ENCODE results near the gene FLRT2.

FLRT2 gene

GRCh38 chr14:85601690-85602089 is 71.7 kb downstream of the FLRT2 start:
- Histone ChIP-seq H3K9me3 (ENCODE audit: control insufficient read depth, insufficient read depth, low read length) (no peaks in the 10 kb centered on the region), H3K4me1 (ENCODE audit: control insufficient read depth, insufficient read depth, low read length) (peaks cover 5% of the 10 kb centered on the region), H3K27me3 (ENCODE audit: control insufficient read depth, insufficient read depth, low read length) (no peaks in the 10 kb centered on the region), H3K36me3 (ENCODE audit: control insufficient read depth, insufficient read depth, low read length) (no peaks in the 10 kb centered on the region), H3K9ac (ENCODE audit: low read depth, low read length) (no peak overlapping the region), H3K4me3 (ENCODE audit: low read depth, low read length) (no peak overlapping the region)

- H3K36me3 ChIP-seq (ENCODE audit: control insufficient read depth, insufficient read depth, low read length) = no peaks in the 10 kb centered on the region
- H3K4me1 ChIP-seq (ENCODE audit: control insufficient read depth, insufficient read depth, low read length) = peaks cover 5% of the 10 kb centered on the region
- H3K9ac ChIP-seq (ENCODE audit: low read depth, low read length) = no peak overlapping the region
- H3K27me3 ChIP-seq (ENCODE audit: control insufficient read depth, insufficient read depth, low read length) = no peaks in the 10 kb centered on the region
- H3K4me3 ChIP-seq (ENCODE audit: low read depth, low read length) = no peak overlapping the region
- no peaks in the 10 kb centered on the region for H3K9me3 ChIP-seq (ENCODE audit: control insufficient read depth, insufficient read depth, low read length)
These were observed 72.4 kb downstream of the FLRT2 start for GRCh38 chr14:85602345-85602744.

GRCh38 chr14:85604021-85604420 is 74.1 kb downstream of the FLRT2 start:
- Histone ChIP-seq H3K36me3 (ENCODE audit: control insufficient read depth, insufficient read depth, low read length) (no peaks in the 10 kb centered on the region), H3K27me3 (ENCODE audit: control insufficient read depth, insufficient read depth, low read length) (no peaks in the 10 kb centered on the region), H3K4me3 (ENCODE audit: low read depth, low read length) (no peak overlapping the region), H3K9ac (ENCODE audit: low read depth, low read length) (no peak overlapping the region), H3K9me3 (ENCODE audit: control insufficient read depth, insufficient read depth, low read length) (no peaks in the 10 kb centered on the region), H3K4me1 (ENCODE audit: control insufficient read depth, insufficient read depth, low read length) (peaks cover 5% of the 10 kb centered on the region)

GRCh38 chr14:85604714-85605113 is 74.8 kb downstream of the FLRT2 start:
- no peaks in the 10 kb centered on the region for H3K27me3 ChIP-seq (ENCODE audit: control insufficient read depth, insufficient read depth, low read length)
- H3K4me1 ChIP-seq (ENCODE audit: control insufficient read depth, insufficient read depth, low read length) = no peaks in the 10 kb centered on the region
- H3K9me3 ChIP-seq (ENCODE audit: control insufficient read depth, insufficient read depth, low read length) = no peaks in the 10 kb centered on the region
- H3K4me3 ChIP-seq (ENCODE audit: low read depth, low read length) = no peak overlapping the region
- H3K9ac ChIP-seq (ENCODE audit: low read depth, low read length) = no peak overlapping the region
- no peaks in the 10 kb centered on the region for H3K36me3 ChIP-seq (ENCODE audit: control insufficient read depth, insufficient read depth, low read length)

GRCh38 chr14:85607651-85608081 is 77.7 kb downstream of the FLRT2 start:
- Histone ChIP-seq H3K4me3 (ENCODE audit: low read depth, low read length) (no peak overlapping the region), H3K9ac (ENCODE audit: low read depth, low read length) (no peak overlapping the region), H3K27me3 (ENCODE audit: control insufficient read depth, insufficient read depth, low read length) (no peaks in the 10 kb centered on the region), H3K4me1 (ENCODE audit: control insufficient read depth, insufficient read depth, low read length) (no peaks in the 10 kb centered on the region), H3K36me3 (ENCODE audit: control insufficient read depth, insufficient read depth, low read length) (no peaks in the 10 kb centered on the region), H3K9me3 (ENCODE audit: control insufficient read depth, insufficient read depth, low read length) (no peaks in the 10 kb centered on the region)

- Histone ChIP-seq H3K9ac (ENCODE audit: low read depth, low read length) (no peak overlapping the region), H3K4me3 (ENCODE audit: low read depth, low read length) (no peak overlapping the region), H3K4me1 (ENCODE audit: control insufficient read depth, insufficient read depth, low read length) (no peaks in the 10 kb centered on the region), H3K36me3 (ENCODE audit: control insufficient read depth, insufficient read depth, low read length) (no peaks in the 10 kb centered on the region), H3K27me3 (ENCODE audit: control insufficient read depth, insufficient read depth, low read length) (no peaks in the 10 kb centered on the region), H3K9me3 (ENCODE audit: control insufficient read depth, insufficient read depth, low read length) (no peaks in the 10 kb centered on the region)
These were observed 83.6 kb downstream of the FLRT2 start for GRCh38 chr14:85613496-85613895.

- H3K9ac ChIP-seq (ENCODE audit: low read depth, low read length) = no peak overlapping the region
- no peaks in the 10 kb centered on the region for H3K4me1 ChIP-seq (ENCODE audit: control insufficient read depth, insufficient read depth, low read length)
- H3K9me3 ChIP-seq (ENCODE audit: control insufficient read depth, insufficient read depth, low read length) = no peaks in the 10 kb centered on the region
- no peaks in the 10 kb centered on the region for H3K27me3 ChIP-seq (ENCODE audit: control insufficient read depth, insufficient read depth, low read length)
- no peak overlapping the region for H3K4me3 ChIP-seq (ENCODE audit: low read depth, low read length)
- H3K36me3 ChIP-seq (ENCODE audit: control insufficient read depth, insufficient read depth, low read length) = no peaks in the 10 kb centered on the region
These were observed 86.5 kb downstream of the FLRT2 start for GRCh38 chr14:85616386-85616885.

GRCh38 chr14:85616886-85617285 is 86.9 kb downstream of the FLRT2 start:
- H3K36me3 ChIP-seq (ENCODE audit: control insufficient read depth, insufficient read depth, low read length) = peaks cover under 1% of the 10 kb centered on the region
- no peaks in the 10 kb centered on the region for H3K27me3 ChIP-seq (ENCODE audit: control insufficient read depth, insufficient read depth, low read length)
- H3K9me3 ChIP-seq (ENCODE audit: control insufficient read depth, insufficient read depth, low read length) = no peaks in the 10 kb centered on the region
- H3K4me3 ChIP-seq (ENCODE audit: low read depth, low read length) = no peak overlapping the region
- H3K4me1 ChIP-seq (ENCODE audit: control insufficient read depth, insufficient read depth, low read length) = no peaks in the 10 kb centered on the region
- no peak overlapping the region for H3K9ac ChIP-seq (ENCODE audit: low read depth, low read length)

- no peaks in the 10 kb centered on the region for H3K27me3 ChIP-seq (ENCODE audit: control insufficient read depth, insufficient read depth, low read length)
- H3K36me3 ChIP-seq (ENCODE audit: control insufficient read depth, insufficient read depth, low read length) = peaks cover 4% of the 10 kb centered on the region
- no peak overlapping the region for H3K9ac ChIP-seq (ENCODE audit: low read depth, low read length)
- no peaks in the 10 kb centered on the region for H3K9me3 ChIP-seq (ENCODE audit: control insufficient read depth, insufficient read depth, low read length)
- no peaks in the 10 kb centered on the region for H3K4me1 ChIP-seq (ENCODE audit: control insufficient read depth, insufficient read depth, low read length)
- H3K4me3 ChIP-seq (ENCODE audit: low read depth, low read length) = no peak overlapping the region
These were observed 87.8 kb downstream of the FLRT2 start for GRCh38 chr14:85617791-85618190.

GRCh38 chr14:85618390-85618789 is 88.4 kb downstream of the FLRT2 start:
- no peaks in the 10 kb centered on the region for H3K9me3 ChIP-seq (ENCODE audit: control insufficient read depth, insufficient read depth, low read length)
- H3K9ac ChIP-seq (ENCODE audit: low read depth, low read length) = no peak overlapping the region
- peaks cover 4% of the 10 kb centered on the region for H3K36me3 ChIP-seq (ENCODE audit: control insufficient read depth, insufficient read depth, low read length)
- H3K27me3 ChIP-seq (ENCODE audit: control insufficient read depth, insufficient read depth, low read length) = no peaks in the 10 kb centered on the region
- no peaks in the 10 kb centered on the region for H3K4me1 ChIP-seq (ENCODE audit: control insufficient read depth, insufficient read depth, low read length)
- H3K4me3 ChIP-seq (ENCODE audit: low read depth, low read length) = no peak overlapping the region

- Histone ChIP-seq H3K9ac (ENCODE audit: low read depth, low read length) (no peak overlapping the region), H3K4me3 (ENCODE audit: low read depth, low read length) (no peak overlapping the region), H3K4me1 (ENCODE audit: control insufficient read depth, insufficient read depth, low read length) (no peaks in the 10 kb centered on the region), H3K27me3 (ENCODE audit: control insufficient read depth, insufficient read depth, low read length) (no peaks in the 10 kb centered on the region), H3K9me3 (ENCODE audit: control insufficient read depth, insufficient read depth, low read length) (no peaks in the 10 kb centered on the region), H3K36me3 (ENCODE audit: control insufficient read depth, insufficient read depth, low read length) (peaks cover 4% of the 10 kb centered on the region)
These were observed 89.0 kb downstream of the FLRT2 start for GRCh38 chr14:85618978-85619377.

GRCh38 chr14:85619851-85620250 is 89.9 kb downstream of the FLRT2 start:
- H3K4me3 ChIP-seq (ENCODE audit: low read depth, low read length) = no peak overlapping the region
- no peaks in the 10 kb centered on the region for H3K9me3 ChIP-seq (ENCODE audit: control insufficient read depth, insufficient read depth, low read length)
- no peaks in the 10 kb centered on the region for H3K4me1 ChIP-seq (ENCODE audit: control insufficient read depth, insufficient read depth, low read length)
- H3K27me3 ChIP-seq (ENCODE audit: control insufficient read depth, insufficient read depth, low read length) = no peaks in the 10 kb centered on the region
- H3K36me3 ChIP-seq (ENCODE audit: control insufficient read depth, insufficient read depth, low read length) = peaks cover 4% of the 10 kb centered on the region
- H3K9ac ChIP-seq (ENCODE audit: low read depth, low read length) = no peak overlapping the region

Data from iPS-15b (cell line).